GM18951 (cell line): ENCODE measurements around the gene GABRP.

ENCODE experiments used
- POLR2A ChIP-seq: IDR thresholded peaks from 4 replicates; pipeline ENCODE4 v1.6.1; 2011; ENCODE audit warnings: mild to moderate bottlenecking; ENCODE audit not compliant: insufficient read length, insufficient read depth; ENCODE audit errors: extremely low read depth
- in situ Hi-C: fragments of 300-500 bp; cut with MboI; formaldehyde crosslinking; loops from one replicate; pipeline ENCODE4 v1.12.0; 2022; ENCODE audit warnings: low sequenced_read_pairs, mixed read lengths, inconsistent platforms; ENCODE audit not compliant: unreplicated experiment

The GABRP gene, protein sequence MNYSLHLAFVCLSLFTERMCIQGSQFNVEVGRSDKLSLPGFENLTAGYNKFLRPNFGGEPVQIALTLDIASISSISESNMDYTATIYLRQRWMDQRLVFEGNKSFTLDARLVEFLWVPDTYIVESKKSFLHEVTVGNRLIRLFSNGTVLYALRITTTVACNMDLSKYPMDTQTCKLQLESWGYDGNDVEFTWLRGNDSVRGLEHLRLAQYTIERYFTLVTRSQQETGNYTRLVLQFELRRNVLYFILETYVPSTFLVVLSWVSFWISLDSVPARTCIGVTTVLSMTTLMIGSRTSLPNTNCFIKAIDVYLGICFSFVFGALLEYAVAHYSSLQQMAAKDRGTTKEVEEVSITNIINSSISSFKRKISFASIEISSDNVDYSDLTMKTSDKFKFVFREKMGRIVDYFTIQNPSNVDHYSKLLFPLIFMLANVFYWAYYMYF

DNA sequence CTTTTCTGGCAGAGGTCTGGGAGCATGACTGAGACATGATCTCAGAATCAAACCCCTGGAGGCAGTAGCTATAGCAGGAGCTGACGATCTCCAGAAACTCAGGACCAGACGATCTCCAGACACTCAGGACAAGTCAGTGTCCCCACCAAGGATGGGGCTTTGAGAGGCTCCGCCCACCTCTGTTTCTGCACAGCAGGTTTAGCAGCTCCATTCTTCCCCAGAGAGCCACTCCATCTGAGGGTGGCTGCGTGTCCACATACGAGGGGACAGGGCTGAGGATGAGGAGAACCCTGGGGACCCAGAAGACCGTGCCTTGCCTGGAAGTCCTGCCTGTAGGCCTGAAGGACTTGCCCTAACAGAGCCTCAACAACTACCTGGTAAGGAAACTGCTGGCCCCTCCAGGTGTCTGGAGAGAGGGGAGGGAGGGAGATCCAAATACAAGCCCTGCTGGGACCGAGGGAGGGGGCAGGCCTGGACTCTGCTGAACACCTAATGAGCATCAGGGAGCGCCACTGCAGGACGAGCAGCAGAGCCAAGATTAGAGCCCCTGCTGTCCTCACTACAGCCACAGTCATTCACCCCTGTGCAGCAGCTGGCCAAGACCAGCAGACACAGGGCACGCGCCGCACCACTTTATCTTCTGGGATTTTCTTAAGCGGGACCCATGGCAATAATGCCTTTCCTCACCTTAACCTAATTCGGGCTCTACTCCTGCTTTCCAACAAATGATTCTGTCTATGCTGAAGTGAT lies at the start of gene GABRP:
Gene GABRP, plus strand, starts transcription at position 228 of the 750 bp plus-strand sequence. CDS start 4,891 bp downstream, outside the sequence.
- in situ Hi-C loops = no loop called here
- no peak for TF ChIP-seq POLR2A

DNA sequence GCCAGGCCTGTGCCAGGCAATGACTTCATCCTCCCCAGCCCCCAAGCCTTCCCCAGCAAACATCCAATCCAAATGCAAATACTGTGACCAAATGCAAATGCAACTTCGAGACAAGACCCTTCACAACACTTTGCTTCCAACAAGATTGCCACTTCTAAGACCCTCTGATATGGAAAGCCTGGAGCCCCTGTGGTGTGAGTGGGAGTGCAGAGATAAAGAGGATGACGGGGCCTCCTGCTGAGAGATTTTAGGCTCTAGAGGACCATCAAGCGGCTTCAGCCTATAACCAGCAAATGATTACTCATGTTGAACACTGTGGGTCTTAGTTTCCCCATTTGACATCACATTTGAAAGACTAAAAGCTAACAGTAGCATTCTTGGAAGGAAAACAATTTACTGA lies 46.6 kb upstream of the GABRP start:
- in situ Hi-C loops = no loop called here
- TF ChIP-seq POLR2A = no peak

DNA sequence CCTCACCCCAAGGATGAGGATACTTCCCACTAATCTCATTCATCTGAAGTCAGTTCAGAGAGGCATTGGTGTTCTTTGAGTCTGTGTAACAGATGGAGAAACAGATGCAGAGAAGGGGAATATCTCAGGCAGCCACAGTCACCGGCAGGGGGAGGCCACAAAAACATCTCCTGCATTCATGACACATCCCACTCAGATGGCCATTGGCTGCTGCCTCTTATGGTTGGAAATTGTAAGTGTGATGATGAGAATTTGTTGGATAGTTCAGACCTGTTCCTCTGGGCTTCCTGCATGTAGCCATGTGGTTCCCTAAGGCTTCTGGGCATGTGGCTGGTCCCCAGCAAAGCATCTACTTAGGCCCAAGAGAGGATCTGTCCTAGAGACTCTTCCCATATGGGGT lies 45.9 kb upstream of the GABRP start:
- in situ Hi-C loops = no loop called here
- TF ChIP-seq POLR2A = no peak

DNA sequence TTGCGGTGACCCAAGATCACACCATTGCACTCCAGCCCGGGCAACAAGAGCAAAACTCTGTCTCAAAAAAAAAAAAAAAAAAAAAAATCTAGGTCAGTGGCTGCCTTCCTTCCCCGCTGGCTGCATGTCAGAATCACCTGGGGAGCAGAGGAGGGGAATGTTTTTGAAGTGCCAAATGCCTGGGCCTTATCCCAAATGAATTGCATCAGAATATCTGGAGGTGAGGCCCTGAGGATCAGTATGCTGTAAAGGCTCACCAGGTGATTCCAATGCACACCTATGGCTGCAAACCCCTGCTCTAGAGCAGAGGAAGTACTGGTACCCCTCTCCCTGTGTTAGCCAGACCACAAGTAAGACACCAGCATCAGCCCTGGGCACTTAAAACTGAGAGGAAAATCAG lies 44.7 kb upstream of the GABRP start:
- in situ Hi-C loops = no loop called here

DNA sequence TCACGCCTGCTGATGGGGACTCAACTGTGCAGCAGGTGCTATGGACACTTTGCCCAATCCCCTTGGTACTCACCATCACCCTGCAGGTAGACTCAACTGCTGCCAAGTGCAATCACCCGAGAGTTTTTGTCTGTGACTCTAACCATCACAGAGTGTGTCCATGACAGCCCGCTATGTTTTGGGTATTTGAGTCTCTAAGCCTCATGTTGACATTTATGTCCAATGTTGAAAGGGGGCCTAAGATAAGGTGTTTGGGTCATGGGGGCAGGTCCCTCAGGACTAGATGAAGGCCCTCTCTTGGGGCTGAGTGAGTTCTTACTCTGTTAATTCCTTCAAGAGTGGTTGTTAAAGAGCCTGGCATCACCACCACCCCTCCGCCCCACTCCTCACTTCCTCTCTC lies 44.1 kb upstream of the GABRP start:
- no peak for TF ChIP-seq POLR2A
- in situ Hi-C loops = no loop called here

More for the DNA sequence above, 44.7 kb upstream of the GABRP start:
- TF ChIP-seq POLR2A = no peak

DNA sequence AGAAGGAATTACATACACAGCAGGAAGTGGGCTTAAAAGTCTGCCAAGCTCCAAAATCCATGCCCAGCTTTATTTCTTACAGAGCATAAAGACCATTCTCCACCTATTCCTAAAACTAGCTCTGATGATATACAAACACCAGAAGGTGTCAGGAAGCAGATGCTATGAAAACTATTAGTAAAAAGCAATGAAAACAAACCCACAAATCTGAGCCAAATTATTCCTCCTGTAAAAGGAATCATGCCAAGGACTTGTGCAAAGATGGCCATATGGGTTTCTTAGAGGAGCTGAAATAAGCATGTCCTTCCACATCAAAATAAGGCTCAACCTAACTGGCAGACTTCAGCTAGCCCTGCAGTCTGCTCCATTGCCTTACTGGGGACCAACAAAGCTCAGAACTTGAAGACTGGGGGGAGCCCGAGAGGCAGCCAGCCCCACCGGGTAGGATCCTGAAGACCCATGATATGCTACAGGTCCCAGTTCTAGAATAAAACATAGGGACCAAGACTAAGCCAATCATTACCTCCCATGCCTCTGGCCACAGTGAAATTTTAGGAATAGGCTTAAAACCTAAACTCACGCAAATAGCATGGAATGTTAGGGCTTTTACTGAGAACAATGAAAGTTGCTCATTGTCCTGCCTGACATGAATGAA lies 42.8 kb upstream of the GABRP start:
- TF ChIP-seq POLR2A = no peak
- in situ Hi-C loops = loop anchor here (5.0 kb wide), 1 partner anchor 37 kb away; no protein-coding TSS in a partner anchor

DNA sequence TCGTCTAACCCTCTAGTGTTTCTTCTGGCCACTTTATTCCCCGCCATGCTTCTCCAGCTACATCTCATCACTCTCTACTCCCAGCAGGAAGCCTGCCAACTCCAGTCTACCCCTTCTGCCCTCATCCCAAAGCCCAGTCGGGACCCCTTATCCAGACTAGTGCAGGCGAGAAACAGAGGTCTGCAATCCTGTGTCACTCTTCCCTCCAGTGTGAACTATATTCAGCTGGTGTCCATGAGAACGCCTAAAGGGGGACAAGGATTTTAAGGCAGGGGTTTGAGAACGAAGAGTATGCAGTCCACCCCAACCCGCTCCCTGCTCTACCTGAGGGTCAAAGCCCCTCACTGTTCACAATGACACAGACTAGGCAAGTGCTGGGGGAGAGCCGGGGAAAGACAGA lies 41.7 kb upstream of the GABRP start:
- in situ Hi-C loops = loop anchor here (5.0 kb wide), 1 partner anchor 36 kb away; no protein-coding TSS in a partner anchor

DNA sequence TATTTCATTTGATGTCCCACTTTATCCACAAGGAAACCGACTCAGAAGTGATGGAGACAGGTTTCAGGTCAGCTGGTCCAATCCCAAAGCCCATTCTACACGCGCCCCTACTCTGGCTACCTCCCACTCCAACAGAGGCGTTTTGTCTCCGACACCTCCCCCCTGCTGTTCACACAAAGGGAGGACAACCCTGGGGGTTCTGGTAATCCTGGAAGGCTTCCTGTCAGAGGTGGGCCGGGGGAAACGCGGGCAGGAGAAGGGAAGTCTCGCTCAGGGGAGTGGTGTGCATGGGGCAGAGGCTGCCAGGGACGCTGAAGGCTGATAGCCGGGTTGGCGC lies 39.7 kb upstream of the GABRP start:
- TF ChIP-seq POLR2A = no peak
- in situ Hi-C loops = loop anchor here (5.0 kb wide), 1 partner anchor 33 kb away; no protein-coding TSS in a partner anchor

More for the DNA sequence above, 41.7 kb upstream of the GABRP start:
- no peak for TF ChIP-seq POLR2A

DNA sequence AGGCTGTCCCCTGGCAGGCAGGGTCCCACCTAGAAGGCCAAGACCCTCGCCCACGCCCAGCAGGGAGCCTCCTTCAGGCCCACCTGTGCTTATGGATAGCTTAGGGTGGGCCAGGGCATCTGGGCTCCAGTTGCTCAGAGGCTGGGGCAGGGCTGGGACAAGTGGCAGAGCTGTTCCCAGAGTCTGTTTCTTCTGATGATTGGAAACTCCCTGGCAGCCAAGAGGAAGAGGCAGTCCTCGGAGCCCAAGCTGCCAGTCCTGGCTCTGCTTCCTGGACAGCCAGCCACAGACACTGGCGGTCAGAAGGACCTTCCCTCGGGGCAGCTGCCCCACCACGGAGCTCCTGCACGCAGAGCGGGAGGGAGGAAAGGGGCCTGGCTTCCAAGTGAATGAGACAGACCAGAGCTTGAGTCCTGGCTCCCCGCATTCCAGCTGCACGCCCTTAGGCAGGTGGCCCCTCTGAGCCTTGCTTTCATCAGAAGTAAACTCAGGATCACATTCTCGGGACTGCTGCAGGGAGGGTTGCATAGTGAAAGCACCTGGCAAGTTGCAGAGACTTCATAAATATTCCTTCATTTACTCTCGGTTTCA lies 37.9 kb upstream of the GABRP start:
- no peak for TF ChIP-seq POLR2A
- in situ Hi-C loops = no loop called here

DNA sequence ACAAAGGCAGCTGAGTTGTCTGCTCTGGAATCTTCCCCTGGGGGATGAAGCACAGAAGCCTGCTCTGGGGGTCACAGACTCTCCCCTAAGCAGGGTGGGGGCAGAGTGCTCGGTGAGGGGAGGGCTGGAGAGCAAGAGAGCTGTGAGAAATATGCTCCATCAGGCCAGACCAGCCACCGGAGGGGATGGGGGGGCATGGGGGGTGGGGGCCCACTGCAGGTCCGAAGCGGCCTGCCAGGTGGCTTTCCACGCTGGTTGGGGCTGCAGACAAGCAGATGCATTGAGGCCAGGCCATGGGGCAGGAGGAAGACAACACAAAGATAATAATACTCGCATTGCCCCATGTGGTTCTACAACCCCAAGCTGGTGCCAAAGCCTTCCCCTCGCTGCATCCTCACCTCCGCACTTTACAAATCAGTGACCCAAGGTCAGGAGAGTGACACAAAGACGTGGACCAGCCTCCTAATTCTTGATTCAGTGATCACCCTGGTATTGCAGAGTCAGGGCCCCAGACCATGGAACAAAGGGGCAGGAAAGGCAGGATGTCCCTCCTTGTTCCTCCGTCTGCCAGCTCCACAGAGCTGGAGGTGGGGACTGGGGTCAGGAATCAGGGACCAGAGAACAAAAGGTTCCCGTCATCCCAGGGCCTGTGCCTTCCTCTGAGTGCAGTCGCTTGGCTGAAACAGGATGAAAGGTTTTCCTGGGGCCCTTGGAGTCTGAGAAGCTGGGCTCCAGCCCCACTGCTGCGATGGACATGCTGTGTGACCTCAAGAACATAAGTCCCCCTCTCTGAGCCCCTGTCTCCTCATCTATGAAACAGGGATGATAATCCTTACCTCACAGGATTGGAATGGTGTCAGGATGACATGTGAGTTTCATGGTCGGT lies 37.2 kb upstream of the GABRP start:
- in situ Hi-C loops = no loop called here
- TF ChIP-seq POLR2A = no peak

DNA sequence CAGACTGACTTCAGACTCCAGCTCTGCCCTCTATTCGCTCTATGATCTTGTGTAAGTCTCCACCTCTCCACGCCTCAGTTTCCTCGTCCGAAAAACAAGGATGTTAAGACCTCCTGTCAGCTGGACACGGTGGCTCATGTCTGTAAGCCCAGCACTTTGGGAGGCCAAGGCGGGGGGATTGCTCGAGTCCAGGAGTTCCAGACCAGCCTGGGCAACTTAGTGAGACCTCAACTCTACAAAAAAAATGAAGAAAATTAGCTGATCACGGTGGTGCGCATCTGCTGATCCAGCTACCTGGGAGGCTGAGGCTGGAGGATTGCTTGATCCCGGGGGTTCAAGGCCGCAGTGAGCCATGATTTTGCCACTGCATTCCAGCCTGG lies 36.6 kb upstream of the GABRP start:
- TF ChIP-seq POLR2A = no peak
- in situ Hi-C loops = no loop called here

DNA sequence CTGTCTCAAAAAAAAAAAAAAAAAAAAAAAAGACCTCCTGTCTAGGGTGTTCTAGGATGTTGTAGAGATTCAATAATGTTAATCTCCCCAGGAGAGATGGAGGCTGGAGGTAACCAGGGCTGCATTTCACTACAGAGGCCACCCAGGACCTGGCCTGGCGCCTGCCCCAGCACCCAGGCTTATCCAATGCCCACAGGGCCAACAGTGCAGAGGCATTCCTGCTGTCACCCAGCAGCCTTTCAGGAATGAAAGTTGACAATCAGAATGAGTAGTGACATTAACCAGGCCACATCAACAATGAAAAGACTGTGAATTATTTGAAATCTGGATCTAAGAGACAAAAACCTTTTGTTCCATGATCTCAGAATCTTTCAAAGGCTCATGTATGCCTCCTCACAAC lies 36.2 kb upstream of the GABRP start:
- in situ Hi-C loops = no loop called here
- no peak for TF ChIP-seq POLR2A

DNA sequence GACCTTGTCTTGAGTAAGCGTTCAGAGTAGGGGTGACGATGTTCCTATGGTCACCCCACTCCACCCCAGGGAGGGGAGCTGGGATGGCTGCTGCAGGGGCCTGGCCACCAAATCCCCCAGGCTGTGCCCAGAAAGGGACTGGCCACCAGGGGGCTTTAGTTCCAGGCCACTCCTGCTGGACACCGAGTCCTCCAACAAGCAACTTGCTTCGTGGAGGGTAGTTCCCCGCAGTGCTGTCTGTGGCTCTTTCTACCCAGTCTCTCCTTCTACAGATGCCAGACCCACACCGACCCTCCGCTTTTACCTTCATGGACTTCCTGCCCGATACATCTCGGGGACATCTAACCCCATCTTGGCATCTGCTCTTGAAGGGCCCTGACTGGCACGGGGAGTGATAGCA lies 35.7 kb upstream of the GABRP start:
- TF ChIP-seq POLR2A = no peak
- in situ Hi-C loops = no loop called here
